ENCODE data around the gene RBM34. TPM values are rescaled to one million over a fixed set of nuclear protein-coding genes. Genes with fewer than 3 reads are reported as not detected.

RBM34 gene
- total and polyA plus RNA-seq, 2 donors (not counting 3 experiments of a cell fraction or from before 2014, with no cell fraction given), result 16.1 to 80.7 TPM

DNA sequence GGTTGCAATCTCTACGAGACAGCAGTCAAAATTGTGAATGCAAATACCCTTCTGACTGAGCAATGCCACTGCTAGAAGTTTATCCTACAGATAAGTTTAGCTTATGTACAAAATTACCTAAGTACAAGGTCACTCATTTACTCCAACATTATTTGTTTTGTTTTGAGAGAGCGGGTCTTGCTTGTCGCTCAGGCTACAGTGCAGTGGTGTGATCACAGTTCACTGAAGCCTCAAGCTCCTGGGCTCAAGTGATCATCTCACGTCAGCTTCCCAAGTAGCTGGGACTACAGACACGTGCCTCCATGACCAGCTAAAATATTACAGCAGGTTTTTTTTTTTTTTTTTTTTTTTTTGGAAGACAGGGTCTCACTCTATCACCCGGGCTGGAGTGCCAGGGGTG, 15.4 kb downstream of the RBM34 start:
- no peaks in the 10 kb centered on the region for H3K4me1 ChIP-seq (ENCODE audit: control insufficient read depth, extremely low read depth, insufficient read depth, low read length)
- no peak overlapping the region for H3K9ac ChIP-seq (replicated peaks; ENCODE audit: extremely low read depth, insufficient read depth, low read length)
- dilution Hi-C loops (cut with MboI; ENCODE audit: extremely low pct_ligation_motif_present, low sequenced_read_pairs), result no loop called here
- no peaks in the 10 kb centered on the region for H4K20me1 ChIP-seq (replicated peaks; ENCODE audit: control insufficient read depth, extremely low read depth, insufficient read depth, low read length)
- no TSS peak for BruUV-seq (replicated peaks)
- H3K9me1 ChIP-seq (replicated peaks; ENCODE audit: control insufficient read depth, extremely low read depth, insufficient read depth, low read length), result no peaks in the 10 kb centered on the region
- no peak overlapping the region for H3K4me2 ChIP-seq (ENCODE audit: insufficient read depth, low read length)
- H3K4me3 ChIP-seq (replicated peaks in 1 of 3; ENCODE audit: insufficient read depth in 1 of 3, low read depth in 1 of 3, low read length in 3 of 3), result no peak overlapping the region
- no peaks in the 10 kb centered on the region for H3K27me3 ChIP-seq (ENCODE audit: control insufficient read depth in 2 of 2, insufficient read depth in 2 of 2, low read length in 2 of 2)
- no peaks in the 10 kb centered on the region for H3K79me2 ChIP-seq (ENCODE audit: control insufficient read depth, insufficient read depth, low read length)
- intact Hi-C loops (cut with micrococcal nuclease), result no loop called here
- H2AFZ ChIP-seq (ENCODE audit: low read depth, low read length), result no peak overlapping the region
- H3K27ac ChIP-seq (ENCODE audit: insufficient read depth, low read depth, low read length), result no peak overlapping the region
- H3K9me3 ChIP-seq (replicated peaks; ENCODE audit: control insufficient read depth, insufficient read depth, low read length), result no peaks in the 10 kb centered on the region
- TF ChIP-seq POLR2AphosphoS5 (IDR thresholded peaks at IDR 0.05; ENCODE audit: insufficient read depth, low read depth, low read length) (no peak), GATA2 (IDR thresholded peaks at IDR 0.05; ENCODE audit: insufficient read depth, insufficient read length, low read depth, low read length) (no peak), JUN (IDR thresholded peaks at IDR 0.05; ENCODE audit: borderline replicate concordance, insufficient read depth, insufficient read length, low read depth) (no peak), MYC (IDR thresholded peaks at IDR 0.05; ENCODE audit: low read depth, low read length) (no peak), FOS (IDR thresholded peaks at IDR 0.05; ENCODE audit: borderline replicate concordance, insufficient read depth, low read length) (no peak), EZH2 (IDR thresholded peaks at IDR 0.05; ENCODE audit: borderline replicate concordance, low read depth, low read length, severe bottlenecking) (no peak), POLR2A (IDR thresholded peaks at IDR 0.05; ENCODE audit: low read depth, low read length) (no peak)
- TF ChIP-seq, protein P1, sequence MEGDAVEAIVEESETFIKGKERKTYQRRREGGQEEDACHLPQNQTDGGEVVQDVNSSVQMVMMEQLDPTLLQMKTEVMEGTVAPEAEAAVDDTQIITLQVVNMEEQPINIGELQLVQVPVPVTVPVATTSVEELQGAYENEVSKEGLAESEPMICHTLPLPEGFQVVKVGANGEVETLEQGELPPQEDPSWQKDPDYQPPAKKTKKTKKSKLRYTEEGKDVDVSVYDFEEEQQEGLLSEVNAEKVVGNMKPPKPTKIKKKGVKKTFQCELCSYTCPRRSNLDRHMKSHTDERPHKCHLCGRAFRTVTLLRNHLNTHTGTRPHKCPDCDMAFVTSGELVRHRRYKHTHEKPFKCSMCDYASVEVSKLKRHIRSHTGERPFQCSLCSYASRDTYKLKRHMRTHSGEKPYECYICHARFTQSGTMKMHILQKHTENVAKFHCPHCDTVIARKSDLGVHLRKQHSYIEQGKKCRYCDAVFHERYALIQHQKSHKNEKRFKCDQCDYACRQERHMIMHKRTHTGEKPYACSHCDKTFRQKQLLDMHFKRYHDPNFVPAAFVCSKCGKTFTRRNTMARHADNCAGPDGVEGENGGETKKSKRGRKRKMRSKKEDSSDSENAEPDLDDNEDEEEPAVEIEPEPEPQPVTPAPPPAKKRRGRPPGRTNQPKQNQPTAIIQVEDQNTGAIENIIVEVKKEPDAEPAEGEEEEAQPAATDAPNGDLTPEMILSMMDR (IDR thresholded peaks at IDR 0.05; ENCODE audit: extremely low read depth in 1 of 2, insufficient read depth in 1 of 2, low read depth in 1 of 2, low read length in 2 of 2), result no peak
- TF ChIP-seq, protein P2, sequence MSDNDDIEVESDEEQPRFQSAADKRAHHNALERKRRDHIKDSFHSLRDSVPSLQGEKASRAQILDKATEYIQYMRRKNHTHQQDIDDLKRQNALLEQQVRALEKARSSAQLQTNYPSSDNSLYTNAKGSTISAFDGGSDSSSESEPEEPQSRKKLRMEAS (IDR thresholded peaks at IDR 0.05; ENCODE audit: insufficient read depth, insufficient read length), result no peak
- CTCF ChIA-PET, result interaction anchor here (0.6 to 1.1 kb wide), 3 partner anchors 15 to 269 kb away, joined by 3 to 4 read pairs (median 3); no protein-coding TSS in a partner anchor
- FAIRE-seq, result no peak
- H3K36me3 ChIP-seq (ENCODE audit: control insufficient read depth in 2 of 2, extremely low read depth in 1 of 2, insufficient read depth in 2 of 2, low read length in 2 of 2), result peaks cover 0 to 11% of the 10 kb centered on the region in 2 experiments
- POLR2A ChIA-PET, result interaction anchor here (0.6 kb wide), 1 partner anchor 109 kb away, joined by 7 read pairs; no protein-coding TSS in a partner anchor
- no peak for DNase-seq (ENCODE audit: low read depth, low spot score)
